GM12891 (cell line): ENCODE data around the gene BFSP1.

ENCODE experiments used
- POLR2A ChIP-seq: IDR thresholded peaks from 2 replicates; pipeline ENCODE4 v1.6.1; 2011; ENCODE audit warnings: low read depth, low read length, control low read depth
- POLR2AphosphoS5 ChIP-seq: IDR thresholded peaks from 2 replicates; pipeline ENCODE4 v1.6.1; 2011; ENCODE audit warnings: low read depth, low read length, control low read depth
- TAF1 ChIP-seq: IDR thresholded peaks from 2 replicates; pipeline ENCODE4 v1.6.1; 2011; ENCODE audit warnings: low read depth, low read length, control low read depth

- TF ChIP-seq POLR2A (no peak), POLR2AphosphoS5 (no peak), TAF1 (no peak)
Observed at GRCh38 chr20:17515053-17515452, 16.1 kb downstream of the BFSP1 start.
